Measurements from ENCODE around the gene RALBP1. TPM values are rescaled to one million over a fixed set of nuclear protein-coding genes. Genes with fewer than 3 reads are reported as not detected.
"Not testable (repeated sequence)": the region's sequence is repeated elsewhere in the genome, so short reads cannot be mapped to it uniquely, and the experiment has no call there.

The RALBP1 gene
- total and polyA plus RNA-seq, 4 donors, result 15.6 to 34.8 (median 21.0) TPM

- TF ChIP-seq, protein P1, sequence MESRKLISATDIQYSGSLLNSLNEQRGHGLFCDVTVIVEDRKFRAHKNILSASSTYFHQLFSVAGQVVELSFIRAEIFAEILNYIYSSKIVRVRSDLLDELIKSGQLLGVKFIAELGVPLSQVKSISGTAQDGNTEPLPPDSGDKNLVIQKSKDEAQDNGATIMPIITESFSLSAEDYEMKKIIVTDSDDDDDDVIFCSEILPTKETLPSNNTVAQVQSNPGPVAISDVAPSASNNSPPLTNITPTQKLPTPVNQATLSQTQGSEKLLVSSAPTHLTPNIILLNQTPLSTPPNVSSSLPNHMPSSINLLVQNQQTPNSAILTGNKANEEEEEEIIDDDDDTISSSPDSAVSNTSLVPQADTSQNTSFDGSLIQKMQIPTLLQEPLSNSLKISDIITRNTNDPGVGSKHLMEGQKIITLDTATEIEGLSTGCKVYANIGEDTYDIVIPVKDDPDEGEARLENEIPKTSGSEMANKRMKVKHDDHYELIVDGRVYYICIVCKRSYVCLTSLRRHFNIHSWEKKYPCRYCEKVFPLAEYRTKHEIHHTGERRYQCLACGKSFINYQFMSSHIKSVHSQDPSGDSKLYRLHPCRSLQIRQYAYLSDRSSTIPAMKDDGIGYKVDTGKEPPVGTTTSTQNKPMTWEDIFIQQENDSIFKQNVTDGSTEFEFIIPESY (IDR thresholded peaks at IDR 0.05), result no peak
- TF ChIP-seq YY1 (IDR thresholded peaks at IDR 0.05), result no peak
Observed at GRCh38 chr18:9482790-9483189, 7.5 kb downstream of the RALBP1 start (continued).

DNA sequence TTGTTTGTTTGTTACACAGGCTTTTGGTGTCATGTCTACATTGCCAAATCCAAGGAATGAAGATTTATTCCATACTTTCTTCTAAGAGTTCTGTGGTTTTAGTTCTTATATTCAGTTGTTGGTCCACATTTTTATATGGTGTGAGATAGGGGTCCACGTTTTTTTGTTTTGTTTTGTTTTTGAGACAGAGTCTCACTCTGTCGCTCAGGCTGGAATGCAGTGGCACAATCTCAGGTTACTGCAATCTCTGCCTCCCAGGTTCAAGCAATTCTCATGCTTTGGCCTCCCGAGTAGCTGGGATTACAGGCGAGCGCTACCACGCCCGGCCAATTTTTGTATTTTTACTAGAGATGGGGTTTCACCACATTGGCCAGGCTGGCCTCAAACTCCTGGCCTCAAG, 8.2 kb downstream of the RALBP1 start:
- Histone ChIP-seq H3K36me3 (ENCODE audit: control insufficient read depth in 4 of 4, insufficient read depth in 3 of 4, low read depth in 1 of 4, low read length in 3 of 4) (no peaks in the 10 kb centered on the region), H3K4me3 (ENCODE audit: low read depth in 1 of 3, low read length in 3 of 3) (no peak overlapping the region), H3K27me3 (ENCODE audit: control insufficient read depth in 4 of 4, insufficient read depth in 4 of 4, low read length in 3 of 4) (no peaks in the 10 kb centered on the region), H3K27ac (ENCODE audit: low read depth in 1 of 2, low read length in 2 of 2) (no peak overlapping the region), H3K4me1 (ENCODE audit: control insufficient read depth in 4 of 4, insufficient read depth in 4 of 4, low read length in 3 of 4) (peaks cover 0 to 1% (median 0%) of the 10 kb centered on the region in 4 donors), H3K9me3 (ENCODE audit: control insufficient read depth in 4 of 4, low read length in 3 of 4) (no peaks in the 10 kb centered on the region), H3K9ac (ENCODE audit: low read depth in 1 of 2, low read length in 2 of 2) (no peak overlapping the region)
- 96% methylated on average over 7 of the region's 7 CpGs for WGBS
- no peak for DNase-seq (ENCODE audit: low spot score)
- TF ChIP-seq, protein P2, sequence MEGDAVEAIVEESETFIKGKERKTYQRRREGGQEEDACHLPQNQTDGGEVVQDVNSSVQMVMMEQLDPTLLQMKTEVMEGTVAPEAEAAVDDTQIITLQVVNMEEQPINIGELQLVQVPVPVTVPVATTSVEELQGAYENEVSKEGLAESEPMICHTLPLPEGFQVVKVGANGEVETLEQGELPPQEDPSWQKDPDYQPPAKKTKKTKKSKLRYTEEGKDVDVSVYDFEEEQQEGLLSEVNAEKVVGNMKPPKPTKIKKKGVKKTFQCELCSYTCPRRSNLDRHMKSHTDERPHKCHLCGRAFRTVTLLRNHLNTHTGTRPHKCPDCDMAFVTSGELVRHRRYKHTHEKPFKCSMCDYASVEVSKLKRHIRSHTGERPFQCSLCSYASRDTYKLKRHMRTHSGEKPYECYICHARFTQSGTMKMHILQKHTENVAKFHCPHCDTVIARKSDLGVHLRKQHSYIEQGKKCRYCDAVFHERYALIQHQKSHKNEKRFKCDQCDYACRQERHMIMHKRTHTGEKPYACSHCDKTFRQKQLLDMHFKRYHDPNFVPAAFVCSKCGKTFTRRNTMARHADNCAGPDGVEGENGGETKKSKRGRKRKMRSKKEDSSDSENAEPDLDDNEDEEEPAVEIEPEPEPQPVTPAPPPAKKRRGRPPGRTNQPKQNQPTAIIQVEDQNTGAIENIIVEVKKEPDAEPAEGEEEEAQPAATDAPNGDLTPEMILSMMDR (IDR thresholded peaks at IDR 0.05; ENCODE audit: low read depth, low read length, missing input control), result no peak
- TF ChIP-seq GABPA (IDR thresholded peaks at IDR 0.05 in 1 of 2, conservative IDR thresholded peaks at IDR 0.05 in 1 of 2), result no peak
- no peak for TF ChIP-seq YY1 (IDR thresholded peaks at IDR 0.05)
- no peak for TF ChIP-seq FOXA2 (IDR thresholded peaks at IDR 0.05)
- TF ChIP-seq RXRA (IDR thresholded peaks at IDR 0.05), result no peak
- no peak for TF ChIP-seq HNF4A (conservative IDR thresholded peaks at IDR 0.05)
- no peak for TF ChIP-seq REST (IDR thresholded peaks at IDR 0.05)
- TF ChIP-seq RAD21 (IDR thresholded peaks at IDR 0.05), result no peak
- TF ChIP-seq JUND (IDR thresholded peaks at IDR 0.05), result no peak
- no peak for TF ChIP-seq HNF4G (IDR thresholded peaks at IDR 0.05)
- no peak for TF ChIP-seq SP1 (IDR thresholded peaks at IDR 0.05)
- no peak for TF ChIP-seq NR2F2 (IDR thresholded peaks at IDR 0.05)
- TF ChIP-seq EGR1 (IDR thresholded peaks at IDR 0.05; ENCODE audit: low read depth in 2 of 2), result no peak
- no peak for TF ChIP-seq MAX (IDR thresholded peaks at IDR 0.05)
- no peak for TF ChIP-seq TAF1 (conservative IDR thresholded peaks at IDR 0.05)
- TF ChIP-seq, protein P1 (IDR thresholded peaks at IDR 0.05), result no peak

GRCh38 chr18:9484856-9485255, 9.5 kb downstream of the RALBP1 start:
- not testable (repeated sequence) for H3K9me3 ChIP-seq (ENCODE audit: control insufficient read depth in 4 of 4, low read length in 3 of 4); H3K4me1 ChIP-seq (ENCODE audit: control insufficient read depth in 4 of 4, insufficient read depth in 4 of 4, low read length in 3 of 4); H3K36me3 ChIP-seq (ENCODE audit: control insufficient read depth in 4 of 4, insufficient read depth in 3 of 4, low read depth in 1 of 4, low read length in 3 of 4); DNase-seq (ENCODE audit: low spot score); H3K4me3 ChIP-seq (ENCODE audit: low read depth in 1 of 3, low read length in 3 of 3); H3K27ac ChIP-seq (ENCODE audit: low read depth in 1 of 2, low read length in 2 of 2); H3K27me3 ChIP-seq (ENCODE audit: control insufficient read depth in 4 of 4, insufficient read depth in 4 of 4, low read length in 3 of 4); H3K9ac ChIP-seq (ENCODE audit: low read depth in 1 of 2, low read length in 2 of 2)
- 94% methylated on average over 2 of the region's 2 CpGs for WGBS
